Neural progenitor cell (in vitro differentiated cells): ENCODE results near the gene JAZF1. TPM values are rescaled to one million over a fixed set of nuclear protein-coding genes. Genes with fewer than 3 reads are reported as not detected.

Experiments used
- DNase-seq: peaks from one replicate; pipeline ENCODE4 v3.0.0-alpha.2; 2016; ENCODE audit warnings: low spot score
- H2AFZ ChIP-seq: fragments of 200-600 bp; sonication (generic); replicated peaks from 2 replicates; pipeline ENCODE4 v1.6.1; 2016; ENCODE audit warnings: antibody characterized with exemption
- H3F3A ChIP-seq: fragments of 200-600 bp; sonication (generic); 2 replicates; pipeline ENCODE4 v1.6.1; 2016; ENCODE audit warnings: antibody characterized with exemption, low read depth
- H3K27ac ChIP-seq: fragments of 200-600 bp; sonication (generic); 2 replicates; pipeline ENCODE4 v1.5.1; 2016; ENCODE audit warnings: mild to moderate bottlenecking
- H3K27me3 ChIP-seq: fragments of 200-600 bp; sonication (generic); 2 replicates; pipeline ENCODE4 v1.6.1; 2016; ENCODE audit warnings: mild to moderate bottlenecking, moderate library complexity
- H3K36me3 ChIP-seq: fragments of 200-600 bp; sonication (generic); 2 replicates; pipeline ENCODE4 v1.5.1; 2016
- H3K4me1 ChIP-seq: fragments of 200-600 bp; sonication (generic); 2 replicates; pipeline ENCODE4 v1.6.1; 2016; ENCODE audit warnings: mixed run types
- H3K4me2 ChIP-seq: fragments of 200-600 bp; sonication (generic); 2 replicates; pipeline ENCODE4 v1.6.1; 2016
- H3K4me3 ChIP-seq: fragments of 200-600 bp; sonication (generic); 2 replicates; pipeline ENCODE4 v1.5.1; 2016
- H3K79me2 ChIP-seq: fragments of 200-600 bp; sonication (generic); 2 replicates; pipeline ENCODE4 v1.6.1; 2016; ENCODE audit warnings: low read depth
- H3K9ac ChIP-seq: fragments of 200-600 bp; sonication (generic); 2 replicates; pipeline ENCODE4 v1.6.1; 2016
- H3K9me3 ChIP-seq: fragments of 200-600 bp; sonication (generic); 2 replicates; pipeline ENCODE4 v1.5.1; 2016; ENCODE audit warnings: low read depth
- H4K20me1 ChIP-seq: fragments of 200-600 bp; sonication (generic); 2 replicates; pipeline ENCODE4 v1.6.1; 2016; ENCODE audit warnings: low read depth
- H3K27ac Mint-ChIP-seq: 3 replicates; pipeline ENCODE4 v1.8.0; 2021; ENCODE audit warnings: mixed read lengths
- H3K27me3 Mint-ChIP-seq: 2 replicates; pipeline ENCODE4 v1.8.0; 2022; ENCODE audit warnings: low read depth, mild to moderate bottlenecking, inconsistent platforms, moderate library complexity, mixed read lengths; ENCODE audit not compliant: insufficient read depth
- H3K36me3 Mint-ChIP-seq: 3 replicates; pipeline ENCODE4 v1.8.0; 2021; ENCODE audit warnings: mixed read lengths
- H3K4me1 Mint-ChIP-seq: 3 replicates; pipeline ENCODE4 v1.8.0; 2021; ENCODE audit warnings: mixed read lengths
- H3K4me3 Mint-ChIP-seq: 3 replicates; pipeline ENCODE4 v1.8.0; 2021; ENCODE audit warnings: mild to moderate bottlenecking, moderate library complexity, mixed read lengths
- H3K9me3 Mint-ChIP-seq: 3 replicates; pipeline ENCODE4 v1.8.0; 2020; ENCODE audit warnings: mixed read lengths
- EZH2 ChIP-seq: fragments of 200-600 bp; sonication (generic); IDR thresholded peaks from 2 replicates; pipeline ENCODE4 v1.6.1; 2017; ENCODE audit warnings: antibody characterized with exemption, mild to moderate bottlenecking, moderate library complexity
- EZH2phosphoT487 ChIP-seq: fragments of 200-600 bp; sonication (generic); IDR thresholded peaks from 2 replicates; pipeline ENCODE4 v1.6.1; 2017; ENCODE audit warnings: antibody characterized with exemption
- total RNA-seq: library from RNA; depleted of rRNA; stranded (reverse); fragments of >200 nt; gene quantifications from 2 replicates; pipeline ENCODE4 v1.2.3, GENCODE V29; 2015; ENCODE audit warnings: low replicate concordance
- TF ChIP-seq, protein P1 (sequence below): fragments of 200-600 bp; sonication (generic); IDR thresholded peaks from 2 replicates; pipeline ENCODE4 v1.5.1; 2017; ENCODE audit warnings: antibody characterized with exemption, mild to moderate bottlenecking

Gene JAZF1
- total RNA-seq, 1 donor from 2014 or later: 3.1 TPM

DNA sequence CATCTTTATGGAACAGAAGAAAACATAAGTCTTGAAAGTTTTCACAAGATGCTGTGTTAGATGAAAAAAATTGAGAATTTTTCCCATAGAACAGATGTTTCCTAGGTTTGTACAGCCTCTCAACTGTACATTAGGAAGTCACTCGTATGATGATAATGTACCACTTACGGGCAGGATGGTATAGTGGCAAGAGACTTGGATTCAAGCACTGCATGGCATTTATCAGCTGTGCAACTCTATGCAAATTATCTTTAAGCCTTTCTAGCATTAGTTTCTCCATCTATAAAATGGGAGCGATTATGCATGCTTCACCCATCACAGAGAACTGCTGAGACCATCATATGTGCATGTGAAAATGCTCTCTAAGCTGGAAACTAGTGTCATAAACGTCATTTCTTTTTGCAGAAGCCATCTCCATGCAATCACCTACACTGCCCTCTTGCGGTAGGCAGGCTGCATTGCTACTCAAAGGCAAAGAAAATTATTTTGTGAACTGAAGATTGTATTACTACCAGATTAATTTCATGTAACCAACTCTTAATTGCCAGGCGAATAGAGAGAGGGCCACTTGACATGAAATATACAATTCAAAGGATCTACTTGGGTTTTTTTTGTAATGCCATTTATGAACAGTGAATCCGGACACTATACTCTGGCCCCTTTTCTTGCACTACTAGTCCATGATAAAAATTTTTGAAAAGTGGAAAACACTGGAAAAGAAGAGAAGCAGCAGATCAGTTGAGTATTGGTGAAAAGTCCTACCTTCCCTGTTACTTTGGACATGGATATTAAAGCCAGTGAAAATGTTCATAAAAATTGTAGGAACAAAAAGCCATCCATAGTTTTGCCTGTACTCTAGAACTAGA, 102.3 kb downstream of the JAZF1 start:
- Mint-ChIP-seq H3K9me3 (no peaks in the 10 kb centered on the region), H3K27ac (no peak overlapping the region), H3K4me3 (no peak overlapping the region), H3K4me1 (no peaks in the 10 kb centered on the region), H3K27me3 (peaks cover 4% of the 10 kb centered on the region), H3K36me3 (no peaks in the 10 kb centered on the region)
- no peaks in the 10 kb centered on the region for H3K9me3 ChIP-seq
- TF ChIP-seq, protein P1, sequence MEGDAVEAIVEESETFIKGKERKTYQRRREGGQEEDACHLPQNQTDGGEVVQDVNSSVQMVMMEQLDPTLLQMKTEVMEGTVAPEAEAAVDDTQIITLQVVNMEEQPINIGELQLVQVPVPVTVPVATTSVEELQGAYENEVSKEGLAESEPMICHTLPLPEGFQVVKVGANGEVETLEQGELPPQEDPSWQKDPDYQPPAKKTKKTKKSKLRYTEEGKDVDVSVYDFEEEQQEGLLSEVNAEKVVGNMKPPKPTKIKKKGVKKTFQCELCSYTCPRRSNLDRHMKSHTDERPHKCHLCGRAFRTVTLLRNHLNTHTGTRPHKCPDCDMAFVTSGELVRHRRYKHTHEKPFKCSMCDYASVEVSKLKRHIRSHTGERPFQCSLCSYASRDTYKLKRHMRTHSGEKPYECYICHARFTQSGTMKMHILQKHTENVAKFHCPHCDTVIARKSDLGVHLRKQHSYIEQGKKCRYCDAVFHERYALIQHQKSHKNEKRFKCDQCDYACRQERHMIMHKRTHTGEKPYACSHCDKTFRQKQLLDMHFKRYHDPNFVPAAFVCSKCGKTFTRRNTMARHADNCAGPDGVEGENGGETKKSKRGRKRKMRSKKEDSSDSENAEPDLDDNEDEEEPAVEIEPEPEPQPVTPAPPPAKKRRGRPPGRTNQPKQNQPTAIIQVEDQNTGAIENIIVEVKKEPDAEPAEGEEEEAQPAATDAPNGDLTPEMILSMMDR: peak; percentile 100
- TF ChIP-seq EZH2: no peak
- H3K4me2 ChIP-seq: no peak overlapping the region
- peak; percentile 45 for DNase-seq
- H3F3A ChIP-seq: no peaks in the 10 kb centered on the region
- no peaks in the 10 kb centered on the region for H3K27me3 ChIP-seq
- H3K36me3 ChIP-seq: no peaks in the 10 kb centered on the region
- H4K20me1 ChIP-seq: no peaks in the 10 kb centered on the region
- no peak overlapping the region for H3K9ac ChIP-seq
- H3K27ac ChIP-seq: no peak overlapping the region
- no peaks in the 10 kb centered on the region for H3K79me2 ChIP-seq
- no peak overlapping the region for H3K4me3 ChIP-seq
- H3K4me1 ChIP-seq: no peaks in the 10 kb centered on the region
- no peak overlapping the region for H2AFZ ChIP-seq

DNA sequence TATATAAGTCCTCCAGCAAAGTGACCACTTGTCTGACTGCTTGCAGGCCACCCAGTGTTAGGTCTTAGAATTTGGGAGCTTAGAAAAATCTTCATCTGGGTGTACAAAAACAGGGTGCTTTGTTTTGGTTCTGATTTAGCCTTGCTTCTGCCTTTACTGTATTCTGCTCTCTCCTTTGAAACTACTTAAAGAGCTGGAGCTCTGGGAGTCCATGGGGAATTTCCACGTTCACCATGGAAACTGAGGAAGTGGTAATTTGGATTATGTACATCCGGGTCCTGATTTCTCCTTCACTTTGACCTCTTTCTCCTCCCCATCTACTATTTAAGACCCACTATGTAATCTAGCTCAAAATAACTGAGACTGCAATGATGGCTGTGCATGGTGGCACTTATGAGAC, 103.0 kb downstream of the JAZF1 start:
- H2AFZ ChIP-seq: no peak overlapping the region
- no peak overlapping the region for H3K4me2 ChIP-seq
- no peaks in the 10 kb centered on the region for H3F3A ChIP-seq
- no peak for DNase-seq
- Mint-ChIP-seq H3K9me3 (no peaks in the 10 kb centered on the region), H3K4me1 (no peaks in the 10 kb centered on the region), H3K27ac (no peak overlapping the region), H3K27me3 (peaks cover 4% of the 10 kb centered on the region), H3K36me3 (no peaks in the 10 kb centered on the region), H3K4me3 (no peak overlapping the region)
- no peak overlapping the region for H3K4me3 ChIP-seq
- no peaks in the 10 kb centered on the region for H4K20me1 ChIP-seq
- H3K79me2 ChIP-seq: no peaks in the 10 kb centered on the region
- H3K36me3 ChIP-seq: no peaks in the 10 kb centered on the region
- no peaks in the 10 kb centered on the region for H3K27me3 ChIP-seq
- TF ChIP-seq EZH2phosphoT487: no peak
- no peak for TF ChIP-seq EZH2
- TF ChIP-seq, protein P1: no peak
- no peaks in the 10 kb centered on the region for H3K4me1 ChIP-seq
- no peak overlapping the region for H3K9ac ChIP-seq
- no peak overlapping the region for H3K27ac ChIP-seq
- no peaks in the 10 kb centered on the region for H3K9me3 ChIP-seq

DNA sequence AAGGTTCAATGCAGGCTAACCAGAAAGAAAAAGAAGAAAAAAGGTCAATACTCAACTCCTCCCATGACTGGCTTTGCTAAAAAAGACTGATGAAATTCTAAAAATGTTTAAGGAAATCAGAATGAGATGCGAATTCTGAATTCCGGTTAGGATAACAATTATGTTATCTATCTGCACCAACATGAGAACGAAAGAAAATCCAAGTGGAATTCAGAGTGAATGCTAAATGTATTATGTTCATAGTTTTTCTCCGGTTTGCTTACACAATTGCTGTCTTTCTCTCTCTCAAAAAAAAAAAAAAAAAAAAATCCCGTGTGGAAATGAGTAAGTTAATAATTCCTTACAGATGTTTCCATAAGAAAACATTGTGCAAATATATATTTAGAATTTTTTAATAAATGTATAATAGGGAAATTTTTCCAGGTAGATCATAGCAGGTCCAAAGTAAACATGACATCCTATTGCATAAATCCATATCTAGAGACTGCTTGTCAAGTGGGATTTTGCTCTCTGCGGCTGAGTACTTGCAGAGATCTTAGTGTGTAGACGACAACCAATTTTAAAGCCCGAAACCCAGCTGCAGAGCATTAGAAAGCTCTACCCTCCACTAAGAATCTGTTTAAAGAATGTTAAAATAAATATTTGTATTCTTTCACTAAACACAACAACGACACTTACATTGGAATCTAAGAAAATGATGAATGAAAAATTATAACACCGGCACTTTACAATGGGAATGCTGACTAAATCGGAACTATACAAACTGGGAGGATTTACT, 104.0 kb downstream of the JAZF1 start:
- H3K9me3 Mint-ChIP-seq: no peaks in the 10 kb centered on the region
- no peak overlapping the region for H3K4me3 Mint-ChIP-seq
- H3F3A ChIP-seq: no peaks in the 10 kb centered on the region
- DNase-seq: no peak
- H3K36me3 ChIP-seq: no peaks in the 10 kb centered on the region
- peaks cover 4% of the 10 kb centered on the region for H3K27me3 Mint-ChIP-seq
- no peak overlapping the region for H3K4me3 ChIP-seq
- H3K79me2 ChIP-seq: no peaks in the 10 kb centered on the region
- H2AFZ ChIP-seq: no peak overlapping the region
- H3K36me3 Mint-ChIP-seq: no peaks in the 10 kb centered on the region
- no peak overlapping the region for H3K27ac Mint-ChIP-seq
- H3K4me2 ChIP-seq: no peak overlapping the region
- H3K9me3 ChIP-seq: no peaks in the 10 kb centered on the region
- H3K27ac ChIP-seq: no peak overlapping the region
- no peaks in the 10 kb centered on the region for H3K4me1 ChIP-seq
- TF ChIP-seq EZH2 (no peak), EZH2phosphoT487 (no peak)
- TF ChIP-seq, protein P1: no peak
- H4K20me1 ChIP-seq: no peaks in the 10 kb centered on the region
- H3K27me3 ChIP-seq: no peaks in the 10 kb centered on the region
- H3K9ac ChIP-seq: no peak overlapping the region
- H3K4me1 Mint-ChIP-seq: no peaks in the 10 kb centered on the region
